Panc1 (cell line): ENCODE data around the gene TNRC18. TPM values are rescaled to one million over a fixed set of nuclear protein-coding genes. Genes with fewer than 3 reads are reported as not detected.

ENCODE experiments used
- ATAC-seq: fragments of 200-7000 bp; cut with Tn5 transposase; 2 replicates; pipeline ENCODE4 v1.9.1; 2020; ENCODE audit warnings: mild to moderate bottlenecking, moderate library complexity
- BruUV-seq: library from RNA; stranded (reverse); fragments of 400-500 nt; replicated peaks from 2 replicates; lab custom pipeline; 2021; lab: Mats Ljungman, UMichigan
- CTCF ChIA-PET: fragments of 300-600 bp; sonication (Branson Sonifier 250); formaldehyde crosslinking; loops from one replicate; lab custom pipeline; 2022; ENCODE audit warnings: antibody characterized with exemption; lab: Charles Lee
- POLR2A ChIA-PET: fragments of 300-600 bp; sonication (Branson Sonifier 250); formaldehyde crosslinking; loops from one replicate; lab custom pipeline; 2022; ENCODE audit warnings: antibody characterized with exemption; lab: Charles Lee
- DNase-seq: peaks from one replicate; pipeline ENCODE4 v3.0.0-alpha.2; 2010; ENCODE audit warnings: low read depth, low spot score
- H3K27ac ChIP-seq: 2 replicates; pipeline ENCODE4 v1.5.1; 2011; ENCODE audit warnings: mild to moderate bottlenecking, low read length, inconsistent platforms
- H3K27me3 ChIP-seq: fragments of 200-500 bp; sonication (Bioruptor generic); 2 replicates; pipeline ENCODE4 v1.6.0; 2014; ENCODE audit warnings: low read length, inconsistent platforms; ENCODE audit not compliant: control insufficient read depth, insufficient read depth
- H3K36me3 ChIP-seq: fragments of 200-500 bp; sonication (Bioruptor generic); 2 replicates; pipeline ENCODE4 v1.5.1; 2014; ENCODE audit warnings: inconsistent platforms, mild to moderate bottlenecking, low read length, moderate library complexity; ENCODE audit not compliant: control insufficient read depth, insufficient read depth
- H3K4me1 ChIP-seq: 2 replicates; pipeline ENCODE4 v1.5.1; 2011; ENCODE audit warnings: inconsistent platforms, mild to moderate bottlenecking, low read length, moderate library complexity; ENCODE audit not compliant: control insufficient read depth, insufficient read depth
- H3K4me3 ChIP-seq, 2 experiments: 2 replicates each; pipeline ENCODE4 v1.5.1; 2011 to 2012; ENCODE audit warnings: low read depth in 2 of 2, low read length in 2 of 2, mild to moderate bottlenecking in 2 of 2, inconsistent platforms in 1 of 2, moderate library complexity in 1 of 2
- H3K9me3 ChIP-seq: fragments of 200-500 bp; sonication (Bioruptor generic); 2 replicates; pipeline ENCODE4 v1.5.1; 2014; ENCODE audit warnings: low read depth, mild to moderate bottlenecking, inconsistent platforms, low read length, moderate library complexity; ENCODE audit not compliant: control insufficient read depth, insufficient read depth
- CTCF ChIP-seq: fragments of 450-650 bp; IDR thresholded peaks from 2 replicates; pipeline ENCODE4 v1.5.1; 2017; ENCODE audit warnings: mild to moderate bottlenecking
- POLR2AphosphoS5 ChIP-seq: IDR thresholded peaks from 2 replicates; pipeline ENCODE4 v1.6.1; 2012; ENCODE audit warnings: mild to moderate bottlenecking, low read depth, low read length, moderate library complexity
- SIN3A ChIP-seq: IDR thresholded peaks from 2 replicates; pipeline ENCODE4 v1.6.1; 2012; ENCODE audit warnings: low read depth, mild to moderate bottlenecking, low read length, moderate library complexity, borderline replicate concordance; ENCODE audit not compliant: insufficient read depth
- TCF7L2 ChIP-seq: IDR thresholded peaks from 2 replicates; pipeline ENCODE4 v1.6.1; 2011; ENCODE audit warnings: mild to moderate bottlenecking, low read depth, low read length, inconsistent platforms
- in situ Hi-C: cut with HindIII; loops from 2 replicates; pipeline ENCODE4 v1.10.0; 2016; ENCODE audit warnings: low sequenced_read_pairs, low pct_unique_long_range_greater_than_20kb
- intact Hi-C: fragments of 100-400 bp; cut with micrococcal nuclease; formaldehyde crosslinking; loops from one replicate; pipeline ENCODE4 v1.10.0; 2022; ENCODE audit not compliant: unreplicated experiment
- total RNA-seq: library from RNA; stranded (reverse); gene quantifications from one replicate; pipeline ENCODE4 v1.2.1, GENCODE V29; 2021; ENCODE audit not compliant: unreplicated experiment
- TF ChIP-seq, protein P1 (sequence below), 2 experiments: IDR thresholded peaks; 2 replicates each; pipeline ENCODE4 v1.6.1; 2011 to 2012; ENCODE audit warnings: low read depth in 2 of 2, control low read depth in 1 of 2, low read length in 1 of 2, mild to moderate bottlenecking in 1 of 2, moderate library complexity in 1 of 2; ENCODE audit not compliant: insufficient read depth in 1 of 2

Gene TNRC18
- total RNA-seq, 1 experiment from 2014 or later: 148 TPM

GRCh38 chr7:5455175-5455574, 31.5 kb upstream of the TNRC18 start:
- TF ChIP-seq, protein P1, sequence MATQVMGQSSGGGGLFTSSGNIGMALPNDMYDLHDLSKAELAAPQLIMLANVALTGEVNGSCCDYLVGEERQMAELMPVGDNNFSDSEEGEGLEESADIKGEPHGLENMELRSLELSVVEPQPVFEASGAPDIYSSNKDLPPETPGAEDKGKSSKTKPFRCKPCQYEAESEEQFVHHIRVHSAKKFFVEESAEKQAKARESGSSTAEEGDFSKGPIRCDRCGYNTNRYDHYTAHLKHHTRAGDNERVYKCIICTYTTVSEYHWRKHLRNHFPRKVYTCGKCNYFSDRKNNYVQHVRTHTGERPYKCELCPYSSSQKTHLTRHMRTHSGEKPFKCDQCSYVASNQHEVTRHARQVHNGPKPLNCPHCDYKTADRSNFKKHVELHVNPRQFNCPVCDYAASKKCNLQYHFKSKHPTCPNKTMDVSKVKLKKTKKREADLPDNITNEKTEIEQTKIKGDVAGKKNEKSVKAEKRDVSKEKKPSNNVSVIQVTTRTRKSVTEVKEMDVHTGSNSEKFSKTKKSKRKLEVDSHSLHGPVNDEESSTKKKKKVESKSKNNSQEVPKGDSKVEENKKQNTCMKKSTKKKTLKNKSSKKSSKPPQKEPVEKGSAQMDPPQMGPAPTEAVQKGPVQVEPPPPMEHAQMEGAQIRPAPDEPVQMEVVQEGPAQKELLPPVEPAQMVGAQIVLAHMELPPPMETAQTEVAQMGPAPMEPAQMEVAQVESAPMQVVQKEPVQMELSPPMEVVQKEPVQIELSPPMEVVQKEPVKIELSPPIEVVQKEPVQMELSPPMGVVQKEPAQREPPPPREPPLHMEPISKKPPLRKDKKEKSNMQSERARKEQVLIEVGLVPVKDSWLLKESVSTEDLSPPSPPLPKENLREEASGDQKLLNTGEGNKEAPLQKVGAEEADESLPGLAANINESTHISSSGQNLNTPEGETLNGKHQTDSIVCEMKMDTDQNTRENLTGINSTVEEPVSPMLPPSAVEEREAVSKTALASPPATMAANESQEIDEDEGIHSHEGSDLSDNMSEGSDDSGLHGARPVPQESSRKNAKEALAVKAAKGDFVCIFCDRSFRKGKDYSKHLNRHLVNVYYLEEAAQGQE (IDR thresholded peaks at IDR 0.05; ENCODE audit: insufficient read depth in 1 of 2, low read depth in 2 of 2, low read length in 1 of 2): no peak
- TF ChIP-seq POLR2AphosphoS5: no peak
- CTCF ChIA-PET: no interaction called here
- no peak overlapping the region for H3K27ac ChIP-seq

GRCh38 chr7:5454485-5454884, 30.9 kb upstream of the TNRC18 start:
- Histone ChIP-seq H3K4me1 (peaks cover 25% of the 10 kb centered on the region), H3K27ac (no peak overlapping the region), H3K36me3 (no peaks in the 10 kb centered on the region), H3K9me3 (no peaks in the 10 kb centered on the region), H3K4me3 (no peak overlapping the region), H3K27me3 (no peaks in the 10 kb centered on the region)
- BruUV-seq: no TSS peak
- ChIA-PET POLR2A (interaction anchor here (0.7 kb wide), 1 partner anchor 1366 kb away, joined by 3 read pairs; no protein-coding TSS in a partner anchor), CTCF (interaction anchor here (0.7 kb wide), 1 partner anchor 203 kb away, joined by 3 read pairs; no protein-coding TSS in a partner anchor)
- TF ChIP-seq, protein P1 (IDR thresholded peaks at IDR 0.05; ENCODE audit: insufficient read depth in 1 of 2, low read depth in 2 of 2, low read length in 1 of 2): no peak
- TF ChIP-seq CTCF: no peak
- TF ChIP-seq SIN3A: no peak
- TF ChIP-seq TCF7L2: no peak
- TF ChIP-seq POLR2AphosphoS5: no peak
- in situ Hi-C loops (no loop called here), intact Hi-C loops (loop anchor here (5.0 to 10.0 kb wide), 2 partner anchors 210 to 367 kb away; no protein-coding TSS in a partner anchor)
- DNase-seq (no peak), ATAC-seq (no peak)

More at GRCh38 chr7:5455175-5455574, 31.5 kb upstream of the TNRC18 start:
- POLR2A ChIA-PET: no interaction called here
- H3K36me3 ChIP-seq: no peaks in the 10 kb centered on the region
- no peaks in the 10 kb centered on the region for H3K27me3 ChIP-seq
- no TSS peak for BruUV-seq
- DNase-seq: no peak
- no peak for ATAC-seq
- peaks cover 25% of the 10 kb centered on the region for H3K4me1 ChIP-seq
- no peak overlapping the region for H3K4me3 ChIP-seq
- intact Hi-C loops: loop anchor here (10.0 kb wide), 1 partner anchor 210 kb away; no protein-coding TSS in a partner anchor
- in situ Hi-C loops: no loop called here
- H3K9me3 ChIP-seq: no peaks in the 10 kb centered on the region
